HepG2 (cell line): Measurements from ENCODE around the gene LMBRD2. TPM values are rescaled to one million over a fixed set of nuclear protein-coding genes. Genes with fewer than 3 reads are reported as not detected.

ENCODE experiments used
- ATAC-seq: fragments of 200-7000 bp; cut with Tn5 transposase; 3 replicates; pipeline ENCODE4 v1.9.1; 2020; ENCODE audit warnings: mild to moderate bottlenecking, moderate library complexity
- BruUV-seq: library from RNA; stranded (reverse); fragments of 400-500 nt; replicated peaks from 2 replicates; lab custom pipeline; 2021; lab: Mats Ljungman, UMichigan
- CTCF ChIA-PET: fragments of 300-600 bp; formaldehyde crosslinking; extraction: SDS; loops from one replicate; lab custom pipeline; 2021; ENCODE audit warnings: low total read pairs, inconsistent platforms, low intra/inter-chr PET ratio; lab: Yijun Ruan, JAX
- POLR2A ChIA-PET: fragments of 350-600 bp; sonication (Branson Sonifier 250); formaldehyde crosslinking; loops from one replicate; lab custom pipeline; 2020; ENCODE audit warnings: antibody characterized with exemption, inconsistent platforms; lab: Yijun Ruan, JAX
- DNase-seq: peaks from one replicate; pipeline ENCODE4 v3.0.0-alpha.2; 2015; ENCODE audit warnings: low spot score
- FAIRE-seq: peaks from 3 replicates; lab custom pipeline; 2011; peaks lifted over from hg19 to GRCh38; lab: Jason Lieb, UNC
- H2AFZ ChIP-seq: one replicate; pipeline ENCODE4 v1.6.1; 2011; ENCODE audit warnings: low read length, inconsistent platforms
- H3K27ac ChIP-seq: fragments of 300-600 bp; 3 replicates; pipeline ENCODE4 v1.8.0; 2011; ENCODE audit warnings: mixed run types, mild to moderate bottlenecking, mixed read lengths, low read length, inconsistent platforms; ENCODE audit not compliant: insufficient read depth; ENCODE audit errors: extremely low read length
- H3K27me3 ChIP-seq, 2 experiments: fragments of 200-600 bp in 1 of 2; 2 replicates in 1 of 2; 3 replicates in 1 of 2; pipeline versions ENCODE4 v1.6.0 to v1.8.0; 2011; ENCODE audit warnings: low read length in 2 of 2, mild to moderate bottlenecking in 2 of 2, moderate library complexity in 2 of 2, inconsistent platforms in 1 of 2; ENCODE audit not compliant: insufficient read depth in 2 of 2, control insufficient read depth in 1 of 2
- H3K36me3 ChIP-seq, 2 experiments: fragments of 200-600 bp in 1 of 2; replicated peaks in 1 of 2; 2 replicates in 1 of 2; 3 replicates in 1 of 2; pipeline versions ENCODE4 v1.5.1 to v1.8.0; 2011; ENCODE audit warnings: low read length in 2 of 2, inconsistent platforms in 1 of 2; ENCODE audit not compliant: insufficient read depth in 2 of 2, control insufficient read depth in 1 of 2
- H3K4me1 ChIP-seq: 2 replicates; pipeline ENCODE4 v1.5.1; 2012; ENCODE audit warnings: low read length, inconsistent platforms; ENCODE audit not compliant: insufficient read depth
- H3K4me2 ChIP-seq: 2 replicates; pipeline ENCODE4 v1.6.0; 2011; ENCODE audit warnings: low read depth, low read length, inconsistent platforms
- H3K4me3 ChIP-seq, 3 experiments: fragments of 200-600 bp in 1 of 3; sonication (generic), shearing (Covaris generic) in 1 of 3; replicated peaks in 1 of 3; 2 replicates each; pipeline ENCODE4 v1.5.1; 2011 to 2016; ENCODE audit warnings: low read length in 3 of 3, inconsistent platforms in 2 of 3, low read depth in 2 of 3, mild to moderate bottlenecking in 2 of 3, control low read depth in 1 of 3, mixed read lengths in 1 of 3; ENCODE audit not compliant: insufficient read depth in 1 of 3
- H3K79me2 ChIP-seq: one replicate; pipeline ENCODE4 v1.6.1; 2011; ENCODE audit warnings: low read length, inconsistent platforms; ENCODE audit not compliant: insufficient read depth
- H3K9ac ChIP-seq: 2 replicates; pipeline ENCODE4 v1.6.0; 2011; ENCODE audit warnings: mild to moderate bottlenecking, low read depth, low read length, inconsistent platforms; ENCODE audit not compliant: insufficient read depth
- H3K9me3 ChIP-seq: 2 replicates; pipeline ENCODE4 v1.5.1; 2012; ENCODE audit warnings: mild to moderate bottlenecking, low read length
- H4K20me1 ChIP-seq: 2 replicates; pipeline ENCODE4 v1.6.0; 2011; ENCODE audit warnings: inconsistent platforms, mild to moderate bottlenecking, low read length, moderate library complexity; ENCODE audit not compliant: insufficient read depth
- DMAP1 ChIP-seq: IDR thresholded peaks from 2 replicates; pipeline ENCODE4 v1.6.1; 2016
- FOXO1 ChIP-seq: sonication (generic); formaldehyde crosslinking; IDR thresholded peaks from 2 replicates; pipeline ENCODE4 v1.4.0; 2020; ENCODE audit warnings: missing genetic modification reagents
- HMGA1 ChIP-seq: sonication (generic); formaldehyde crosslinking; conservative IDR thresholded peaks from 2 replicates; pipeline ENCODE4 v1.4.0; 2020; ENCODE audit warnings: missing genetic modification reagents
- MAFF ChIP-seq: IDR thresholded peaks from 2 replicates; pipeline ENCODE4 v1.6.1; 2011; ENCODE audit warnings: low read depth, low read length, improper control_type of control experiment
- MAFK ChIP-seq, 2 experiments: IDR thresholded peaks in 1 of 2; conservative IDR thresholded peaks in 1 of 2; 2 replicates each; pipeline ENCODE4 v1.6.1; 2011; ENCODE audit warnings: improper control_type of control experiment in 2 of 2, low read length in 2 of 2
- NFE2L1 ChIP-seq: sonication (generic); formaldehyde crosslinking; IDR thresholded peaks from 2 replicates; pipeline ENCODE4 v1.4.0; 2020; ENCODE audit warnings: missing genetic modification reagents, mild to moderate bottlenecking, borderline replicate concordance
- ZNF430 ChIP-seq: sonication (generic); formaldehyde crosslinking; IDR thresholded peaks from 2 replicates; pipeline ENCODE4 v1.9.0; 2021; ENCODE audit warnings: mild to moderate bottlenecking, missing genetic modification reagents
- ZNF441 ChIP-seq: sonication (generic); formaldehyde crosslinking; IDR thresholded peaks from 2 replicates; pipeline ENCODE4 v1.7.0; 2021; ENCODE audit warnings: missing genetic modification reagents, borderline replicate concordance
- WGBS: methylation state at CpG from one replicate; pipeline ENCODE4 v1.1.6; 2017; ENCODE audit warnings: low lambda C conversion rate; 5-methylcytosine and 5-hydroxymethylcytosine counted together
- in situ Hi-C: cut with HindIII; loops from 2 replicates; pipeline ENCODE4 v1.10.0; 2017; ENCODE audit warnings: low pct_unique_long_range_greater_than_20kb; ENCODE audit not compliant: extremely low pct_ligation_motif_present
- intact Hi-C: fragments of 100-400 bp; cut with micrococcal nuclease; formaldehyde crosslinking; loops from one replicate; pipeline ENCODE4 v1.10.0; 2022; ENCODE audit not compliant: unreplicated experiment
- polyA plus RNA-seq, 8 experiments: library from polyadenylated mRNA; depleted of rRNA in 3 of 8; stranded (reverse) in 7 of 8; unstranded in 1 of 8; fragments of >200 nt; fragmentation: Illumina TruSeq in 4 of 8; extraction: Trizol in 4 of 8; gene quantifications; 2 replicates each; pipeline versions ENCODE4 v1.2.1 to v1.2.3, GENCODE V29; 2011 to 2016; ENCODE audit warnings: low read depth in 4 of 8, missing spikeins in 1 of 8, mixed read lengths in 1 of 8; ENCODE audit not compliant: insufficient read depth in 1 of 8
- total RNA-seq, 5 experiments: library from RNA; depleted of rRNA; stranded (reverse); fragments of >200 nt; fragmentation: Illumina TruSeq; extraction: Trizol; gene quantifications; 2 replicates each; pipeline ENCODE4 v1.2.3, GENCODE V29; 2016; ENCODE audit warnings: low read depth in 1 of 5
- TF ChIP-seq, protein P1 (sequence below): sonication (generic); formaldehyde crosslinking; IDR thresholded peaks from 2 replicates; pipeline ENCODE4 v1.4.0; 2020; ENCODE audit warnings: missing genetic modification reagents
- TF ChIP-seq, protein P2 (sequence below): sonication (generic); formaldehyde crosslinking; IDR thresholded peaks from 2 replicates; pipeline ENCODE4 v1.4.0; 2020; ENCODE audit warnings: mild to moderate bottlenecking, missing genetic modification reagents
- TF ChIP-seq, protein P3 (sequence below): sonication (generic); formaldehyde crosslinking; IDR thresholded peaks from 2 replicates; pipeline ENCODE4 v1.8.0; 2022; ENCODE audit warnings: missing genetic modification reagents, low read depth, mild to moderate bottlenecking, borderline replicate concordance
- TF ChIP-seq, protein P4 (sequence below): sonication (generic); formaldehyde crosslinking; IDR thresholded peaks from 2 replicates; pipeline ENCODE4 v1.4.0; 2020; ENCODE audit warnings: missing genetic modification reagents, borderline replicate concordance
- TF ChIP-seq, protein P5 (sequence below): sonication (generic); formaldehyde crosslinking; IDR thresholded peaks from 2 replicates; pipeline ENCODE4 v1.5.1; 2020; ENCODE audit warnings: mild to moderate bottlenecking, moderate library complexity, missing genetic modification reagents

LMBRD2 gene
- total and polyA plus RNA-seq, 2 of the 13 experiments (the other 11 are each of a cell fraction or from before 2014, with no cell fraction given), result 2.0 to 4.7 TPM

DNA sequence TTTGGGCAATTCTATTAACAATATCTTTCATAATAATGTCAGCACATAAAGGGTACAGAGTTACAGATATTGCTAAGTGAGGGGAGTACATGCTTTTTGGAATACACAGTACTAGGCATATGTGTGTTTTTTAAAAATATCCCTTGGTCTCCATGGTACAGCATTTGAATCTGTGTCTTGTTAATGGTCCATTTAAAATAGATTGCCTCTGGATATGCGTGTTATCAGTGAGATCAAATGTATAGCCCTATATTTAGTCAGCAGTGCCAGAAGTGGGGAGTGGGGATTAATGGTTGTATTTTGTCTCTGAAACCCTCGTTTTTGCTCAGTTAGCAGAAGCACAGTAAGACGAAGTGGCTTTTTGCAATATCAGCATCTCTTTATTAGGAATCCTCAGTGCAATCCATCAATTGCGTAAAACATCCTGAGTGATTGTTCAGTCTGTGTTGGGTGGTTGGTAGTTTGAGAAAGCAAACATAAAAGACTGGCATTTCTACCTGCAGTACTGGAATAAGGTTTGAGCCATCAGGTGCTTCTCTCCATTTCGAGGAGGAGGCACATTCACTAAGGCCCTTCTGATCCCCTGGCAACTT, 19.2 kb upstream of the LMBRD2 start:
- ChIA-PET POLR2A (no interaction called here), CTCF (no interaction called here)
- DNase-seq (no peak), FAIRE-seq (no peak), ATAC-seq (no peak)
- no peaks in the 10 kb centered on the region for H4K20me1 ChIP-seq
- H3K4me3 ChIP-seq, result no peak overlapping the region
- H3K27ac ChIP-seq, result no peak overlapping the region
- intact Hi-C loops, result no loop called here
- H3K4me2 ChIP-seq, result no peak overlapping the region
- no peaks in the 10 kb centered on the region for H3K79me2 ChIP-seq
- peaks cover 12% of the 10 kb centered on the region for H3K4me1 ChIP-seq
- H3K9me3 ChIP-seq, result no peaks in the 10 kb centered on the region
- peaks cover 26 to 86% of the 10 kb centered on the region in 2 experiments for H3K36me3 ChIP-seq
- H3K27me3 ChIP-seq, result no peaks in the 10 kb centered on the region
- 97% methylated on average over 5 of the region's 5 CpGs for WGBS
- H3K9ac ChIP-seq, result no peak overlapping the region
- TF ChIP-seq DMAP1 (CRISPR knock-in tag) (no peak), NFE2L1 (CRISPR knock-in tag) (no peak), FOXO1 (no peak), MAFF (peak; percentile 79), MAFK (conservative IDR thresholded peaks at IDR 0.05 in 1 of 2, IDR thresholded peaks at IDR 0.05 in 1 of 2; ENCODE audit: low read length in 2 of 2) (peak; percentile 65 to 82), ZNF441 (CRISPR knock-in tag) (no peak), HMGA1 (CRISPR knock-in tag) (no peak), ZNF430 (CRISPR knock-in tag) (no peak)
- TF ChIP-seq, protein P1, sequence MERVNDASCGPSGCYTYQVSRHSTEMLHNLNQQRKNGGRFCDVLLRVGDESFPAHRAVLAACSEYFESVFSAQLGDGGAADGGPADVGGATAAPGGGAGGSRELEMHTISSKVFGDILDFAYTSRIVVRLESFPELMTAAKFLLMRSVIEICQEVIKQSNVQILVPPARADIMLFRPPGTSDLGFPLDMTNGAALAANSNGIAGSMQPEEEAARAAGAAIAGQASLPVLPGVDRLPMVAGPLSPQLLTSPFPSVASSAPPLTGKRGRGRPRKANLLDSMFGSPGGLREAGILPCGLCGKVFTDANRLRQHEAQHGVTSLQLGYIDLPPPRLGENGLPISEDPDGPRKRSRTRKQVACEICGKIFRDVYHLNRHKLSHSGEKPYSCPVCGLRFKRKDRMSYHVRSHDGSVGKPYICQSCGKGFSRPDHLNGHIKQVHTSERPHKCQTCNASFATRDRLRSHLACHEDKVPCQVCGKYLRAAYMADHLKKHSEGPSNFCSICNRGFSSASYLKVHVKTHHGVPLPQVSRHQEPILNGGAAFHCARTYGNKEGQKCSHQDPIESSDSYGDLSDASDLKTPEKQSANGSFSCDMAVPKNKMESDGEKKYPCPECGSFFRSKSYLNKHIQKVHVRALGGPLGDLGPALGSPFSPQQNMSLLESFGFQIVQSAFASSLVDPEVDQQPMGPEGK, result no peak
- TF ChIP-seq, protein P2, sequence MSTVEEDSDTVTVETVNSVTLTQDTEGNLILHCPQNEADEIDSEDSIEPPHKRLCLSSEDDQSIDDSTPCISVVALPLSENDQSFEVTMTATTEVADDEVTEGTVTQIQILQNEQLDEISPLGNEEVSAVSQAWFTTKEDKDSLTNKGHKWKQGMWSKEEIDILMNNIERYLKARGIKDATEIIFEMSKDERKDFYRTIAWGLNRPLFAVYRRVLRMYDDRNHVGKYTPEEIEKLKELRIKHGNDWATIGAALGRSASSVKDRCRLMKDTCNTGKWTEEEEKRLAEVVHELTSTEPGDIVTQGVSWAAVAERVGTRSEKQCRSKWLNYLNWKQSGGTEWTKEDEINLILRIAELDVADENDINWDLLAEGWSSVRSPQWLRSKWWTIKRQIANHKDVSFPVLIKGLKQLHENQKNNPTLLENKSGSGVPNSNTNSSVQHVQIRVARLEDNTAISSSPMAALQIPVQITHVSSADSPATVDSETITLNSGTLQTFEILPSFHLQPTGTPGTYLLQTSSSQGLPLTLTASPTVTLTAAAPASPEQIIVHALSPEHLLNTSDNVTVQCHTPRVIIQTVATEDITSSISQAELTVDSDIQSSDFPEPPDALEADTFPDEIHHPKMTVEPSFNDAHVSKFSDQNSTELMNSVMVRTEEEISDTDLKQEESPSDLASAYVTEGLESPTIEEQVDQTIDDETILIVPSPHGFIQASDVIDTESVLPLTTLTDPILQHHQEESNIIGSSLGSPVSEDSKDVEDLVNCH (CRISPR knock-in tag), result no peak
- TF ChIP-seq, protein P3, sequence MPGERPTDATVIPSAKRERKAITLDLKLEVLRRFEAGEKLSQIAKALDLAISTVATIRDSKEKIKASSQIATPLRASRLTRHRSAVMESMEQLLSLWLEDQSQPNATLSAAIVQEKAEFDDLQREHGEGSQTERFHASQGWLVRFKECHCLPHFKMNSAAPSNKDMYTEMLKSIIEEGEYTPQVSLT (CRISPR knock-in tag), result no peak
- TF ChIP-seq, protein P4, sequence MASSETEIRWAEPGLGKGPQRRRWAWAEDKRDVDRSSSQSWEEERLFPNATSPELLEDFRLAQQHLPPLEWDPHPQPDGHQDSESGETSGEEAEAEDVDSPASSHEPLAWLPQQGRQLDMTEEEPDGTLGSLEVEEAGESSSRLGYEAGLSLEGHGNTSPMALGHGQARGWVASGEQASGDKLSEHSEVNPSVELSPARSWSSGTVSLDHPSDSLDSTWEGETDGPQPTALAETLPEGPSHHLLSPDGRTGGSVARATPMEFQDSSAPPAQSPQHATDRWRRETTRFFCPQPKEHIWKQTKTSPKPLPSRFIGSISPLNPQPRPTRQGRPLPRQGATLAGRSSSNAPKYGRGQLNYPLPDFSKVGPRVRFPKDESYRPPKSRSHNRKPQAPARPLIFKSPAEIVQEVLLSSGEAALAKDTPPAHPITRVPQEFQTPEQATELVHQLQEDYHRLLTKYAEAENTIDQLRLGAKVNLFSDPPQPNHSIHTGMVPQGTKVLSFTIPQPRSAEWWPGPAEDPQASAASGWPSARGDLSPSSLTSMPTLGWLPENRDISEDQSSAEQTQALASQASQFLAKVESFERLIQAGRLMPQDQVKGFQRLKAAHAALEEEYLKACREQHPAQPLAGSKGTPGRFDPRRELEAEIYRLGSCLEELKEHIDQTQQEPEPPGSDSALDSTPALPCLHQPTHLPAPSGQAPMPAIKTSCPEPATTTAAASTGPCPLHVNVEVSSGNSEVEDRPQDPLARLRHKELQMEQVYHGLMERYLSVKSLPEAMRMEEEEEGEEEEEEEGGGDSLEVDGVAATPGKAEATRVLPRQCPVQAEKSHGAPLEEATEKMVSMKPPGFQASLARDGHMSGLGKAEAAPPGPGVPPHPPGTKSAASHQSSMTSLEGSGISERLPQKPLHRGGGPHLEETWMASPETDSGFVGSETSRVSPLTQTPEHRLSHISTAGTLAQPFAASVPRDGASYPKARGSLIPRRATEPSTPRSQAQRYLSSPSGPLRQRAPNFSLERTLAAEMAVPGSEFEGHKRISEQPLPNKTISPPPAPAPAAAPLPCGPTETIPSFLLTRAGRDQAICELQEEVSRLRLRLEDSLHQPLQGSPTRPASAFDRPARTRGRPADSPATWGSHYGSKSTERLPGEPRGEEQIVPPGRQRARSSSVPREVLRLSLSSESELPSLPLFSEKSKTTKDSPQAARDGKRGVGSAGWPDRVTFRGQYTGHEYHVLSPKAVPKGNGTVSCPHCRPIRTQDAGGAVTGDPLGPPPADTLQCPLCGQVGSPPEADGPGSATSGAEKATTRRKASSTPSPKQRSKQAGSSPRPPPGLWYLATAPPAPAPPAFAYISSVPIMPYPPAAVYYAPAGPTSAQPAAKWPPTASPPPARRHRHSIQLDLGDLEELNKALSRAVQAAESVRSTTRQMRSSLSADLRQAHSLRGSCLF (CRISPR knock-in tag), result no peak
- TF ChIP-seq, protein P5, sequence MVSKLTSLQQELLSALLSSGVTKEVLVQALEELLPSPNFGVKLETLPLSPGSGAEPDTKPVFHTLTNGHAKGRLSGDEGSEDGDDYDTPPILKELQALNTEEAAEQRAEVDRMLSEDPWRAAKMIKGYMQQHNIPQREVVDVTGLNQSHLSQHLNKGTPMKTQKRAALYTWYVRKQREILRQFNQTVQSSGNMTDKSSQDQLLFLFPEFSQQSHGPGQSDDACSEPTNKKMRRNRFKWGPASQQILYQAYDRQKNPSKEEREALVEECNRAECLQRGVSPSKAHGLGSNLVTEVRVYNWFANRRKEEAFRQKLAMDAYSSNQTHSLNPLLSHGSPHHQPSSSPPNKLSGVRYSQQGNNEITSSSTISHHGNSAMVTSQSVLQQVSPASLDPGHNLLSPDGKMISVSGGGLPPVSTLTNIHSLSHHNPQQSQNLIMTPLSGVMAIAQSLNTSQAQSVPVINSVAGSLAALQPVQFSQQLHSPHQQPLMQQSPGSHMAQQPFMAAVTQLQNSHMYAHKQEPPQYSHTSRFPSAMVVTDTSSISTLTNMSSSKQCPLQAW (CRISPR knock-in tag), result no peak
- in situ Hi-C loops, result no loop called here
- H2AFZ ChIP-seq, result no peak overlapping the region
- no TSS peak for BruUV-seq
